GM21786 (cell line): ENCODE data around the gene TIGD1.

Source experiments
- ATAC-seq: cut with Tn5 transposase; IDR thresholded peaks from one replicate; pipeline ENCODE4 v1.9.1; 2021; ENCODE audit not compliant: unreplicated experiment

TIGD1 gene

GRCh38 chr2:232524771-232525170 lies 25.6 kb downstream of the TIGD1 start:
- no peak for ATAC-seq

- no peak for ATAC-seq
These were observed 26.4 kb downstream of the TIGD1 start for GRCh38 chr2:232523682-232524597.

- no peak for ATAC-seq
These were observed 27.0 kb downstream of the TIGD1 start for GRCh38 chr2:232523402-232523681.

- no peak for ATAC-seq
These were observed 27.5 kb downstream of the TIGD1 start for GRCh38 chr2:232522623-232523401.

- ATAC-seq, result no peak
These were observed 28.3 kb downstream of the TIGD1 start for GRCh38 chr2:232521959-232522622.

DNA sequence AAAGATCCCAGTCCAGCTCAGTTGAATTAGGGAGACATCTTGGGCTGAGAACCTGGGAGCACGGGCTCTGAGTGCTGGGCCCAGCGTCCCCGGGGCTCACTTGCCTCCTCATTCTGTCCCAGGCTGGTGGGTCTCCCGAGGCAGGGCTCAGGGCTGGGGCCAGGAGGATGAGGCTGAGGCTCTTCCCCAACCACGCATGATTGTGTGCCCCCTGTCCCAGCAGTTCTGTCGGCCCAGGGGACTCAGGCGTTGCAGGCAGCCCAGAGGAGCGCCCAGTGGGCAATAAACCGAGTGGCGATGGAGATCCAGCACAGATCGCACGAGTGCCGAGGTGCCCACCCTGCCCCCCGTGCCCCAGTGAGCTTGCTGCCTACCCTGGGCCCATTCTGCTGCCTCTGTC lies 29.3 kb downstream of the TIGD1 start:
- no peak for ATAC-seq

GRCh38 chr2:232520489-232520888 lies 29.9 kb downstream of the TIGD1 start:
- ATAC-seq, result no peak

GRCh38 chr2:232519581-232520438 lies 30.5 kb downstream of the TIGD1 start, which contains the start of gene PRSS56:
TSS of gene PRSS56 (plus strand) at chr2:232520388. CDS start at chr2:232520599, 211 bp downstream.
- ATAC-seq, result no peak

DNA sequence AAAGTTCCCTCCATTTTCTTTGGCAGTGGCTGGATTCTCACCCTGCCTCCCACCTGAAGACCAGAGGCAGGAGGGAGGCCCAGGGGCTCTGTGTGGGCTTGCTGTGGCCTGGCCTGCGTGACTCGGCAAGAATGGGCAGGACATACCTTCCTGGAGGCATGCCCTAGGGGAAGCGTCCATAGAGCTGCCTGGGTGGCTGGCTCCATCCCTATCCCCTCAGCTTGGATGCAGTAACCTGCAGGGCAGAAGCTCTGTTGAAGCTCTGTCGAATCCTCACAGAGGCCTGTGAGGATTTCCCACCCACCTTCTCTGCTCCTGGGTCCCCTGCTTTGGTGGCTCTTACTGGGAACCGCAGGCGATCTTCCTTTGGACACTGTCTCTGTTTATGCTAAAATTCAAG lies 31.5 kb downstream of the TIGD1 start:
- no peak for ATAC-seq

GRCh38 chr2:232516551-232516950 lies 33.8 kb downstream of the TIGD1 start:
- ATAC-seq, result no peak

DNA sequence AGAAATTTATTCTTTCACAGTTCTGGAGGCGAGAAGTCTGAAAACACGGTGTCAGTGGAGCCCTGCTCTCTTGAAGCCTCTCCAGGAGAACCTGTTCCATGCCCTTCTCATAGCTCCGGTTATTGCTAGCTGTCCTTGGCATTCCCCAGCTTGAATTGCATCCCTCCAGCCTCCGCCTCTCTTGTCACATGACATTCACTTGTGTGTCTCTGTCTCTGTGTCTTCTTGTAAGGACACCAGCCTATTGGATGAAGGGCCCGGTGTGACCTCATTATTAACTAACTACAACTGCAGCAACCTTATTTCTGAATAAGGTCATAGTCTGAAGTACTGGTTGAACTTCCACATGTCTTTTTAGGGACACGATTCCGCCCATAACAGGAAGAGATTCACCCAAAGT lies 34.7 kb downstream of the TIGD1 start:
- ATAC-seq, result no peak

GRCh38 chr2:232513353-232513752 lies 37.0 kb downstream of the TIGD1 start:
- no peak for ATAC-seq

GRCh38 chr2:232512602-232513001 lies 37.8 kb downstream of the TIGD1 start:
- no peak for ATAC-seq

GRCh38 chr2:232511336-232511890 lies 38.9 kb downstream of the TIGD1 start:
- no peak for ATAC-seq

DNA sequence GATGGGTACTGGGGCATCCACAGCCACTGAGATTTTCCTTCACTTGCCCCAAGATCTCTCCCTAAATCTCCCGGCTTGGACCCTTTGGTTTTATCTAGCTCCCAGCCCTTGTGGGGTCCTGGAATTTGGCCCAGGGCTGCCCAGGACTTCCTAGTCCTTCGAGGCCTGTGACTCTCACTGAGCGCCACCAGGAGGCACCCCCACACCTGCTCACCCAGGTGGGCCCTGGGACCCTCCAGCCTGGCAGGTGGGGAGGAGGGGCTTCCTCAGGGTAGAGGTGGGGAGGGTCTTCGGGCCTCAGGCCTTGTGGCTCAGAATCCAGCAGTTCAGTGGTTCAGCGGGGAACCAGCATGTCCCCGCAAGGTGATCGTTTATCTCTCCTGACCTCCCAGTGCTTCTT lies 42.1 kb downstream of the TIGD1 start:
- ATAC-seq, result no peak

DNA sequence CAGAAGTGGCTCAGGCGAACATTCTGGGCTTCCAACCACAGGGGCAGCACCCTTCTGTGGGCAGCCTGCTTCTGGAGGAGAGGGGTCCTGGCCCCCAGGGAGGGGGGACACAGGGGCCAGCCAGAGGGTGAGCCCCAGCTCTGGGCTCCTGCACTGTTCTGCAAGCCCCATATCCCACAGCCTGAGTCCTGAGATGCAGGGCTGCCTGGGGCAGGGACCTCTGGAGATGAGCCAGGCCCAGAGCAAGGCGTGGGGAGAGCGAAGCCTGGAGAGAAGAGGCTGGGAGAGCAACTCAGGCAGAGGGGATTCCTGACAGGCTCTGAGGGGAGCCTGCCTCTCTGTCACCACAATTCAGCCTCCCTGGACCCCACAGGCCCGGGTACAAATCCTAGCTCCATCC lies 43.6 kb downstream of the TIGD1 start:
- ATAC-seq, result no peak

GRCh38 chr2:232505856-232506255 lies 44.5 kb downstream of the TIGD1 start:
- ATAC-seq, result no peak

DNA sequence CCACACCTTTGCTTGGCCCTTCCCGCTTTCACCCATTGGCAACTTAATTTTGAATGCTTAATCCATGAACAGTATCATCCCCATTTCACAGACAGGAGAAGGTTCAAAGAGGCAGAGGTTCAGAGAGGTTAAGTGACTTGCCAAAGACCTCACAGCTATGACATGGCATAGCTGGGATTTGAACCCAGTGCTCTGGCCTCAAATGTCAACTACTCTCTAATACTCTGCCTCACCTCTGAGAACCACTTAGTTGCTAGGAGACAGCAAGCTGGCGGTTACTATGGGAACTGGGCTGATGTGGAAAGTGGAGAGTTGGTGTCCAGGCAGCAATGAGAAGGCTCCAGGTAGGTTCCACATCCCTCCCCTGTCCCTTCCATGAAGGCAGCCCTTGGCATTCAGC lies 45.9 kb downstream of the TIGD1 start:
- ATAC-seq, result no peak

GRCh38 chr2:232503809-232504323 lies 46.5 kb downstream of the TIGD1 start:
- ATAC-seq, result no peak
